Measurements from ENCODE around the gene NDUFS8.
A peak's percentile ranks its signal among the peaks of the same experiment; 100 is the strongest.

The NDUFS8 gene

GRCh38 chr11:68038226-68038717, 7.8 kb downstream of the NDUFS8 start:
- DNase-seq, result no peak

GRCh38 chr11:68038718-68039525, 8.4 kb downstream of the NDUFS8 start, which contains the start of gene TCIRG1:
Gene TCIRG1, plus strand, starts transcription at chr11:68039025. Its CDS starts 2,247 bp downstream, at chr11:68041272.
- peak; percentile 84 for DNase-seq

- DNase-seq, result no peak
Measured at GRCh38 chr11:68039526-68040086, 9.1 kb downstream of the NDUFS8 start.

DNA sequence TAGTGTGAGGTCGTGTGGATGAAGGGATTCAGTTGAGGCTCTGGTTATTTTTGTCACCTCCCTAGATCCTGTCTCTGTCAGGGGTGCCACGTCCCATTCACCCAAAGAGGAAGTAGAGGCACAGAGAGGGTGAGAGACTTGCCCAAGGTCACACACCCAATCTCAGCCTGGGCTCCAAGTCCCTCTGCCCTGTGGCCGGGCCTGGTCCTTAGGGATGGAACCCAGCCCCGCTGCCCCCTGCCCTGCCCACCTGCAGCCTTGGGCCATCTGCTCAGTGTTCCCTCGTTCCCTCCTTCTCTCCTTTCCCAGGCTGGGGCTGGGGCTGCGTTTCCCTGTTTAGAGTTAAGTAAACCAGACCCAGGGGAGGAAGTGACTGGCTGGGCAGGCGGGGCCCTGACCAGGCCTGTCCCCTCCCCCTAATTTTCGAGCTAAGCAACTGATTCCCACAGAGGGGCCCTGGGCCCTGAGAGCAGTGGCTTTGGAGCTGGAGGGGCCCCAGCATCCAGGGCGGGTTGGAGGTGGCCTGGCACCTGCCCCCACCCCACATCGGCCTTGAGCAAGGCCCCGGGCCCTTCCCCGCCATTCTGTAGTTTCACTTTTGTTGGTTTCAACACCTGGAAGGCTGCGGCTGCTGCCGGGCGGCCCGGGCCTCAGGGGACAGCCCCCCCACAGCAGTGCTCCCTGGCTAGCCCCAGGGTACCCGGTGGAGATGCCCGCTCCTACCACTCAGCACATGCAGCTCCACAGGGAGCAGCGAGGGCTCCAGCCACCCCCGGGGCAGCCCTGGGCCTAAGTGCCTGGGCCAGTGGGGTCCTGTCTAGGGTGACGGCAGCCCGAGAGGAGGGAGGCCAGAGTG, 9.8 kb downstream of the NDUFS8 start:
- peak; percentile 31 for DNase-seq

DNA sequence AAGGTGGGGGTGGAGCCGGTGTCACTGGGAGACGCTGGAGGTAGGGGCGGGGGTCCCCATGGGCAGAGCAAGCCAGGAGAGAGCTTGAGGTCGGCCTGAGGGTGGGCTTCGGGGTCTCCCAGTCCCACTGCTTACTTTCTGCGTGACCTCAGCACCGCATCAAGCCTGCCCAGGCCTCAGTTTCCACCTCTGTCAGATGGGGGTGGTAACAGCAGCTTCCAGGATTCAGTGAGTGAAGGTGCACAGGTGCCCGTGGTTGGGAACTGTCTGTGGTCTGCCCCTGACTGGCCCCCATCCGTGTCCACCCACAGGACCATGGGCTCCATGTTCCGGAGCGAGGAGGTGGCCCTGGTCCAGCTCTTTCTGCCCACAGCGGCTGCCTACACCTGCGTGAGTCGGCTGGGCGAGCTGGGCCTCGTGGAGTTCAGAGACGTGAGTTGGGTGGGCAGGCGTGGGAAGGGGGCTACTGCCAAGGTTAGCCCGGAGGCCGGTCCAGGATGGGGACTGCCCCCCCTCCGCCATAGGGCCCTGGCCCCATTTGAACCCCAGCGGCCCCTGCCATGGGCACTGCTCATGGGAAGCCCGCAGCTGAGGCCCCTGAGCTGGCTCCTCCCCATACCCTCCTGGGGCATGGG, 10.6 kb downstream of the NDUFS8 start:
- no peak for DNase-seq

DNA sequence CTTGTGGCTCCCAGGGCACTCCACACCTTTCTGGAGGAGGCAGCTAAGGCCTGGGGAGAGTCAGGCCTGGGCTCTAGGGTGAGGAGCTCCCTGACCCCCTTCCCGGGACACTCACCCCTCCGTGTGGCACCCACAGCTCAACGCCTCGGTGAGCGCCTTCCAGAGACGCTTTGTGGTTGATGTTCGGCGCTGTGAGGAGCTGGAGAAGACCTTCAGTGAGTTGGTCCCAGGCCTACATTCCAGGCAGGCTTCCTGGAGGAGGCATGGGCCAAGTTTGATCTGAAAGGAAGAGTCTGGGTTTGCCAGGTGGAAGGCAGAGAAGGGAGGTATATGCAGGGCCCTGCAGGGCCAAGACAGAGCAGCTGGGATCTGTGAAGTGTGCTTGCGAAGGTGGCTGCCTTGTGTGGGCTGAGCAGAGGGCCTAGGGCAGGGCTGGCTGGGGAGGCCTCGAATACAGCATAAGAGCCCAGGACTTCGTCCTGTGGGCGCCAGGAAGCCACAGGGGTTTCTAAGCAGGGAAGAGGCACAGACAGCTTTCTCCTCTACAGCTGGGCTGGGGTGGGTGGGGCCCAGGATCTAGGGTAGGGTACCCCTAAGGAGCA, 11.2 kb downstream of the NDUFS8 start:
- DNase-seq, result no peak

GRCh38 chr11:68042219-68043028, 11.9 kb downstream of the NDUFS8 start:
- no peak for DNase-seq

DNA sequence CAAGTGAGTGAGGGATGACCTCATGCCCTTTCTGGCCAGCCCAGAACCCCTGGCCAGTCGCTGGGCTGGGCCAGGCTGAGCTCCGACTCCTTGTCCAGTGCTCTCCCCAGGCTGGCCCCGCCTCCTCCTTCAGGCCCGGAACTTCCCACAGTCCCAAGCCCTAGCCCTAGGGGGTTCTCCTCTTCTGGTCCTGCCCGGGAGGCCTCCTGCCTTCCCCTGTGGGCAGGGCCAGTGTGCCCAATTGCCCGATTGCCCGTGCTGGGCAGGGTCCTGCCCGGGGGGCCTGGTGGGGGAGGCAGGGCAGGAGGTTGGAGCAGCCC, 12.5 kb downstream of the NDUFS8 start:
- DNase-seq, result no peak

DNA sequence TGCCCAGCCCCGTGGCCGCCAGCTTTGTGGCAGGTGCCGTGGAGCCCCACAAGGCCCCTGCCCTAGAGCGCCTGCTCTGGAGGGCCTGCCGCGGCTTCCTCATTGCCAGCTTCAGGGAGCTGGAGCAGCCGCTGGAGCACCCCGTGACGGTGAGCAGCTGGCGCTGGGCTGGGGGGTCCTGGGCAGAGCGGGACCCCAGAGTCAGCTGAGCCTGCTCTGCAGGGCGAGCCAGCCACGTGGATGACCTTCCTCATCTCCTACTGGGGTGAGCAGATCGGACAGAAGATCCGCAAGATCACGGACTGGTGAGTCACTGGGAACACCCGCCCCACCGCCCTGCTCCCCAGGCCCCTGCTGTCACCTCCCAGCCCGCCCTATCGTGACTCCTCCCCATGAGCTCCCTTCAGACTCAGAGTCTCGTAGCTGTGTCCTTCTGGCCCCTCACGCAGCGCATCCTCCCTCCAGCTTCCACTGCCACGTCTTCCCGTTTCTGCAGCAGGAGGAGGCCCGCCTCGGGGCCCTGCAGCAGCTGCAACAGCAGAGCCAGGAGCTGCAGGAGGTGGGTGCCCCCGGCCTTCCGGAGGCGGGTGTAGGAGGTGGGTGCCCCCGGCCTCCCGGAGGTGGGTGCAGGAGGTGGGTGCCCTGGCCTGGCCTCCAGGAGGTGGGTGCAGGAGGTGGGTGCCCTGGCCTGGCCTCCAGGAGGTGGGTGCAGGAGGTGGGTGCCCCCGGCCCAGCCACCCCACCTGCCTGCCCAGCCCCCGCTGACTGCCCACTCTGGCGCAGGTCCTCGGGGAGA, 13.1 kb downstream of the NDUFS8 start:
- DNase-seq, result peak; percentile 50

DNA sequence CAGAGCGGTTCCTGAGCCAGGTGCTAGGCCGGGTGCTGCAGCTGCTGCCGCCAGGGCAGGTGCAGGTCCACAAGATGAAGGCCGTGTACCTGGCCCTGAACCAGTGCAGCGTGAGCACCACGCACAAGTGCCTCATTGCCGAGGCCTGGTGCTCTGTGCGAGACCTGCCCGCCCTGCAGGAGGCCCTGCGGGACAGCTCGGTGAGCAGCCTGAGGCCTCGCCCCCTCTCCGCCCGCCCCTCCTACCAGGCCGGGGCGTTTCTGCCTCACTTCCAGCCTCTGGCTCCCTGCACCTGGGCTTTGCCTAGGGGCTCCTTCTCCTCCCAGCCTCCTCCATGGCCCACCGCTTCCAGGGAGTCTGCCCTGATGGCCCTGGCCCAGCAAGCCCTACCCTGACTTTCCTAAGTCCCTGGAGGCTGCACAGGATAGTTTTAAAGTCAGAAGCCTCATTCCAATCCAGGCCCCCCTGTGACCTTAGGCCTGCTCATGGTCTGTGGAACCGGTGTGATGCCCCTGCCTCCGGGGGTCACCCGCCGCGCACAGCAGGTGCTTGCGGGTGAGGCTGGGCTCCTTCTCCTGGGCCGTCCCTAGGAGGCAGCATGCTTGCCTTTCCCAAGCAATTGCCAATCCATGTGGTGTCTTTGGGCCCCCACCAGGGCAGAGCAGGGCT, 13.8 kb downstream of the NDUFS8 start:
- DNase-seq, result no peak

- no peak for DNase-seq
Measured at GRCh38 chr11:68044898-68045351, 14.4 kb downstream of the NDUFS8 start.

GRCh38 chr11:68047437-68048290, 17.2 kb downstream of the NDUFS8 start:
- DNase-seq, result no peak

DNA sequence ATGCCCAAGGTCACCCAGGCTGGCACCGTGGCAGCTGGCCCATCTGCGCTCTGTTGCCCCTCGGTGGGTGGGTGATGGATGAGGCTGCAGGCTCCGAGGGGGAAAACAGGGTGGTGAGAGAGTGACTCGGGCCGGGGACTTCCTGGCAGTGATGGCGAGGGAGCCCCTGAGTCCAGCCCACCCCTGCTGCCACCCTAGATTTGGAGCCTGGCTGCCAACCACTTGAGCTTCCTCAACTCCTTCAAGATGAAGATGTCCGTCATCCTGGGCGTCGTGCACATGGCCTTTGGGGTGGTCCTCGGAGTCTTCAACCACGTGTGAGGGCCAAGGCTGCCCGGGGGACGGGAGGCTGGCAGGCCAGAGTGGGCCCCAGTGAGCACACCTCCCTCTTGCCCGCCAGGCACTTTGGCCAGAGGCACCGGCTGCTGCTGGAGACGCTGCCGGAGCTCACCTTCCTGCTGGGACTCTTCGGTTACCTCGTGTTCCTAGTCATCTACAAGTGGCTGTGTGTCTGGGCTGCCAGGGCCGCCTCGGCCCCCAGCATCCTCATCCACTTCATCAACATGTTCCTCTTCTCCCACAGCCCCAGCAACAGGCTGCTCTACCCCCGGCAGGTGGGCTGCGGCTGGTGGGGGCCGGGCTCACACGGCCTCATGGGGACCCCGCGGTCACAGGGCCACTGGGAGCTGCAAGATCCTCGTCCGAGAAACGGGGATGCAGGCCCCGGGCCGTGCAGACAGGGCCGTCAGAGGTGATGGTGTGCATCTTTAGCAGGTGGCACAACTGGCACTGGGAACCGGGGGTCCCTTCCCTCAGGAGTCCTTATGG, 18.4 kb downstream of the NDUFS8 start:
- DNase-seq, result no peak

DNA sequence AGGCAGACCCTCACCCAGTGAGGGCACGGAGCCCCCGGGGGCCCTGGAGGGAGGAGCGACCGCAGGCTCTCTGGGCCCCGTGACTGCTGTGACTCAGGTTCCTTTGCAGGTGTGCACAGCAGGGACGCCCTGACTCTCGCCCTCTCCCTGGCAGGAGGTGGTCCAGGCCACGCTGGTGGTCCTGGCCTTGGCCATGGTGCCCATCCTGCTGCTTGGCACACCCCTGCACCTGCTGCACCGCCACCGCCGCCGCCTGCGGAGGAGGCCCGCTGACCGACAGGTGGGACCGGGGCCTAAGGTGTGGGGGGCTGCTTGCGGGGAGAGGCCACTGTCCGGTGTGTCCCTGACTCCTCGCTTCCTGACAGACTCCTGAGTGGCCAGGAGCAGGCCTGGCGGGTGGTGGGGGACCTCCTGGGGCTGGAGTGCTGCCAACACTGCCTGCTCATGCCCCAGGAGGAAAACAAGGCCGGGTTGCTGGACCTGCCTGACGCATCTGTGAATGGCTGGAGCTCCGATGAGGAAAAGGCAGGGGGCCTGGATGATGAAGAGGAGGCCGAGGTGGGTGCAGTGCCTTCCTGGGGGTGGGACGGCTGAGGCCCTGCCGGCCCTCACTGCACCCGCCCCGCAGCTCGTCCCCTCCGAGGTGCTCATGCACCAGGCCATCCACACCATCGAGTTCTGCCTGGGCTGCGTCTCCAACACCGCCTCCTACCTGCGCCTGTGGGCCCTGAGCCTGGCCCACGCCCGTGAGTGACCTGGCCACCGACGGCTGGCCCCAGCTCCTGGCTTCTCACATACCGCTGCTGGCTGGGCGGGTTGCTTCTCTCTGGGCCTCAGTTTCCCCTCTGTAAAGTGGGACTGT, 19.3 kb downstream of the NDUFS8 start:
- no peak for DNase-seq

DNA sequence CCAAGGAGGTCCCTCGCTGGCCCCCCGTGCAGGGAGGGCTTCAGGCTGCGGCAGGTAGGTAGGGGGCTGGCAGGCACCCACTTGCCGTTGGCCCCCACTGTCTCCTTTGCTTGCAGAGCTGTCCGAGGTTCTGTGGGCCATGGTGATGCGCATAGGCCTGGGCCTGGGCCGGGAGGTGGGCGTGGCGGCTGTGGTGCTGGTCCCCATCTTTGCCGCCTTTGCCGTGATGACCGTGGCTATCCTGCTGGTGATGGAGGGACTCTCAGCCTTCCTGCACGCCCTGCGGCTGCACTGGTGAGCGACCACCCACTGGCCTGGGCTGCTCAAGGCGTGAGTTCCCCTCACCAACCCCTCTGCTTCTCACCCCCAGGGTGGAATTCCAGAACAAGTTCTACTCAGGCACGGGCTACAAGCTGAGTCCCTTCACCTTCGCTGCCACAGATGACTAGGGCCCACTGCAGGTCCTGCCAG, 19.9 kb downstream of the NDUFS8 start:
- DNase-seq, result no peak

DNA sequence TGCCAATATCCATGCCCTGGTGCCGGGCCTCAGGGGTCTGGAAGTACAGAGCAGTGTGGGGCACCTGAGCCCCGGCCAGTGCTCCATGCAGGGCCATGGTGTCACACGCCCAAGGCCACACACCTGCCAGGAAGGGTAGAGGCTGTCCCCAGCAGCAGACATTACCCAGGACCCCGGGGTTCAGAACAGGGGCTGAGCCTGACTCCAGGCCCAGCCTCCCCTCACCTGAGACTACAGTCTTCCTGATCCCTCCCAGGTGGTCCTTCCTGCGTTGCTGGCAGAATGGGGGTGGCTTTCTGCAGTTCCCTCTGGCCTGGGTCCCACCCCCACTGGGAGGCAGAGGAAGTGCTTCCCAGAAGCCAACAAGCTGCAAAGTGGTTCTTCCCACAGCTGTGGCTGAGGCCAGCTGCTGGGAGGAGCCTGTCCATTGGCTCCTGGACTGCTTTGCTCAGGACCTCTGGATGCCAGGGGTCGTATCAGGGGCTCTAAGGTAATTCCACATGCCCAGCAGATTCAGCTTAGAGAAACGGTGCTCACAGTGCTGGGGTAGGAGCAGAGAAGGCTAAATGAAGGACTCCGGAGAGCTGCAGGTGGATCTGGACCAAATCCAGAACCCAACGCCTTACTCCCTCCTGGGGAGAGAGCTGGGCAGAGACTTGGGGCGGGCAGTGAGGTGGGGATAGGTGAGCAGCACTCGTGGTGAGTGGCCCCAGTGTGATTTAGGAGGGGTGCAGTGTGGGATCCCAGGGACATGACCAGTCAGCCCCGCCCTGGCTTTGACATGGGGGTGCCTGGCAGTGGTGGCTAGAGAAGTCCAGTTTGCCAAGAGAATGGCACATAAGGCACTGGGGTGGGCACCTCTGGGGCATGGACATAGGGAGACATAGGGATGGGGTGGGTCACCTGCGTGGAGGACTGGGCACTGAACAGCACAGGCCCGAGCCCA, 21.0 kb downstream of the NDUFS8 start:
- no peak for DNase-seq

All from hematopoietic multipotent progenitor cell treated with erythropoietin and hydrocortisone succinate and interleukin-3 and kit ligand, for 8 days (in vitro differentiated cells).